Dermis microvascular lymphatic vessel endothelial cell (primary cell): ENCODE results near the gene LSM14B. TPM values are rescaled to one million over a fixed set of nuclear protein-coding genes. Genes with fewer than 3 reads are reported as not detected.
A peak's percentile ranks its signal among the peaks of the same experiment; 100 is the strongest.
"Not testable (repeated sequence)": the region's sequence is repeated elsewhere in the genome, so short reads cannot be mapped to it uniquely, and the experiment has no call there.

Experiments used
- DNase-seq, 2 donors: peaks; one replicate each; pipeline versions ENCODE4 v3.0.0 to v3.0.0-alpha.2; 2010; ENCODE audit warnings: low read depth in 2 of 2
- total RNA-seq: library from RNA; depleted of rRNA; stranded (reverse); fragments of >200 nt; gene quantifications from 2 replicates; pipeline ENCODE4 v1.2.1, GENCODE V29; 2014

The LSM14B gene
- total RNA-seq, 1 donor from 2014 or later = 23.2 TPM

GRCh38 chr20:62112368-62112767 lies 9.9 kb upstream of the LSM14B start:
- DNase-seq = no peak

GRCh38 chr20:62114894-62115293 lies 7.4 kb upstream of the LSM14B start:
- no peak for DNase-seq

GRCh38 chr20:62115800-62116407 lies 6.4 kb upstream of the LSM14B start:
- DNase-seq = not testable (repeated sequence)

- no peak for DNase-seq
Observed at GRCh38 chr20:62116558-62117361, 5.5 kb upstream of the LSM14B start.

- DNase-seq = no peak
Observed at GRCh38 chr20:62117362-62117646, 5.0 kb upstream of the LSM14B start.

GRCh38 chr20:62117658-62118057 lies 4.6 kb upstream of the LSM14B start:
- DNase-seq = no peak

GRCh38 chr20:62118113-62119043 lies 3.9 kb upstream of the LSM14B start:
- no peak for DNase-seq

- no peak for DNase-seq
Observed at GRCh38 chr20:62119115-62119514, 3.2 kb upstream of the LSM14B start.

- DNase-seq = no peak
Observed at GRCh38 chr20:62119591-62120364, 2.5 kb upstream of the LSM14B start.

- DNase-seq = no peak
Observed at GRCh38 chr20:62120365-62120762, 1.9 kb upstream of the LSM14B start.

- peak in 1 of 2 donors; percentile 48 for DNase-seq
Observed at GRCh38 chr20:62120990-62121775, 1.1 kb upstream of the LSM14B start.

- DNase-seq = peak in 1 of 2 donors; percentile 38
Observed at GRCh38 chr20:62122654-62123449, 577 bp downstream of the LSM14B start.

- DNase-seq = no peak
Observed at GRCh38 chr20:62123450-62124118, 1.3 kb downstream of the LSM14B start.

- DNase-seq = no peak
Observed at GRCh38 chr20:62126141-62126540, 3.9 kb downstream of the LSM14B start.

- no peak for DNase-seq
Observed at GRCh38 chr20:62127799-62128198, 5.5 kb downstream of the LSM14B start.

GRCh38 chr20:62128502-62128901 lies 6.2 kb downstream of the LSM14B start:
- DNase-seq = no peak

GRCh38 chr20:62129731-62130531 lies 7.7 kb downstream of the LSM14B start:
- no peak for DNase-seq

- DNase-seq = no peak
Observed at GRCh38 chr20:62131560-62132320, 9.5 kb downstream of the LSM14B start.
